CD8-positive, alpha-beta memory T cell (primary cell): ENCODE measurements around the gene GEN1. TPM values are rescaled to one million over a fixed set of nuclear protein-coding genes. Genes with fewer than 3 reads are reported as not detected.
A peak's percentile ranks its signal among the peaks of the same experiment; 100 is the strongest.

Experiments used
- CTCF ChIA-PET: fragments of 350-600 bp; sonication (Branson Sonifier 250); formaldehyde crosslinking; loops from one replicate; lab custom pipeline; 2021; ENCODE audit warnings: antibody characterized with exemption; lab: Charles Lee
- POLR2A ChIA-PET: fragments of 350-600 bp; sonication (Branson Sonifier 250); formaldehyde crosslinking; loops from one replicate; lab custom pipeline; 2021; ENCODE audit warnings: antibody characterized with exemption; lab: Charles Lee
- DNase-seq, 5 donors: peaks; one replicate each; pipeline versions ENCODE4 v3.0.0 to v3.0.0-alpha.2; 2020 to 2022; ENCODE audit warnings: mixed read lengths in 1 of 5
- H3K27ac ChIP-seq: one replicate; pipeline ENCODE4 v1.7.0; 2013; ENCODE audit warnings: low read depth, mild to moderate bottlenecking, low read length, moderate library complexity
- H3K27me3 ChIP-seq: 2 replicates; pipeline ENCODE4 v1.7.0; 2013; ENCODE audit warnings: low read length, mild to moderate bottlenecking; ENCODE audit not compliant: insufficient read depth, poor library complexity, severe bottlenecking
- H3K36me3 ChIP-seq: 2 replicates; pipeline ENCODE4 v1.7.0; 2013; ENCODE audit warnings: mild to moderate bottlenecking, low read length, moderate library complexity; ENCODE audit not compliant: insufficient read depth
- H3K4me1 ChIP-seq: 2 replicates; pipeline ENCODE4 v1.7.0; 2013; ENCODE audit warnings: mild to moderate bottlenecking, low read length, moderate library complexity; ENCODE audit not compliant: insufficient read depth
- H3K4me3 ChIP-seq: 2 replicates; pipeline ENCODE4 v1.7.0; 2013; ENCODE audit warnings: mild to moderate bottlenecking, low read length
- H3K9me3 ChIP-seq: 2 replicates; pipeline ENCODE4 v1.7.0; 2013; ENCODE audit warnings: mild to moderate bottlenecking, low read length
- H3K27ac Mint-ChIP-seq, 8 donors: one replicate each; pipeline ENCODE4 v1.8.0; 2020 to 2021; ENCODE audit warnings: mixed read lengths in 8 of 8, mild to moderate bottlenecking in 6 of 8, inconsistent platforms in 3 of 8, moderate library complexity in 3 of 8
- H3K27me3 Mint-ChIP-seq, 2 donors: one replicate each; pipeline ENCODE4 v1.8.0; 2020 to 2021; ENCODE audit warnings: mixed read lengths in 2 of 2, mild to moderate bottlenecking in 1 of 2, moderate library complexity in 1 of 2
- H3K36me3 Mint-ChIP-seq, 3 donors: one replicate each; pipeline ENCODE4 v1.8.0; 2020 to 2021; ENCODE audit warnings: mixed read lengths in 3 of 3, inconsistent platforms in 1 of 3, mild to moderate bottlenecking in 1 of 3
- H3K4me1 Mint-ChIP-seq, 3 donors: one replicate each; pipeline ENCODE4 v1.8.0; 2020 to 2021; ENCODE audit warnings: mixed read lengths in 3 of 3, inconsistent platforms in 1 of 3, mild to moderate bottlenecking in 1 of 3
- H3K4me3 Mint-ChIP-seq, 7 donors: one replicate each; pipeline ENCODE4 v1.8.0; 2020 to 2021; ENCODE audit warnings: mixed read lengths in 7 of 7, mild to moderate bottlenecking in 6 of 7, moderate library complexity in 4 of 7, inconsistent platforms in 2 of 7
- H3K9me3 Mint-ChIP-seq, 5 donors: one replicate each; pipeline ENCODE4 v1.8.0; 2020 to 2022; ENCODE audit warnings: mixed read lengths in 5 of 5, mild to moderate bottlenecking in 3 of 5, moderate library complexity in 2 of 5, inconsistent platforms in 1 of 5
- polyA plus RNA-seq: library from polyadenylated mRNA; unstranded; fragments of 300-500 nt; fragmentation: Illumina TruSeq; gene quantifications from one replicate; pipeline ENCODE4 v1.2.3, GENCODE V29; 2021
- total RNA-seq, 2 experiments: library from RNA; stranded (reverse); gene quantifications; one replicate each; pipeline ENCODE4 v1.2.3, GENCODE V29; 2021

GEN1 gene, protein sequence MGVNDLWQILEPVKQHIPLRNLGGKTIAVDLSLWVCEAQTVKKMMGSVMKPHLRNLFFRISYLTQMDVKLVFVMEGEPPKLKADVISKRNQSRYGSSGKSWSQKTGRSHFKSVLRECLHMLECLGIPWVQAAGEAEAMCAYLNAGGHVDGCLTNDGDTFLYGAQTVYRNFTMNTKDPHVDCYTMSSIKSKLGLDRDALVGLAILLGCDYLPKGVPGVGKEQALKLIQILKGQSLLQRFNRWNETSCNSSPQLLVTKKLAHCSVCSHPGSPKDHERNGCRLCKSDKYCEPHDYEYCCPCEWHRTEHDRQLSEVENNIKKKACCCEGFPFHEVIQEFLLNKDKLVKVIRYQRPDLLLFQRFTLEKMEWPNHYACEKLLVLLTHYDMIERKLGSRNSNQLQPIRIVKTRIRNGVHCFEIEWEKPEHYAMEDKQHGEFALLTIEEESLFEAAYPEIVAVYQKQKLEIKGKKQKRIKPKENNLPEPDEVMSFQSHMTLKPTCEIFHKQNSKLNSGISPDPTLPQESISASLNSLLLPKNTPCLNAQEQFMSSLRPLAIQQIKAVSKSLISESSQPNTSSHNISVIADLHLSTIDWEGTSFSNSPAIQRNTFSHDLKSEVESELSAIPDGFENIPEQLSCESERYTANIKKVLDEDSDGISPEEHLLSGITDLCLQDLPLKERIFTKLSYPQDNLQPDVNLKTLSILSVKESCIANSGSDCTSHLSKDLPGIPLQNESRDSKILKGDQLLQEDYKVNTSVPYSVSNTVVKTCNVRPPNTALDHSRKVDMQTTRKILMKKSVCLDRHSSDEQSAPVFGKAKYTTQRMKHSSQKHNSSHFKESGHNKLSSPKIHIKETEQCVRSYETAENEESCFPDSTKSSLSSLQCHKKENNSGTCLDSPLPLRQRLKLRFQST
- total RNA-seq, result 10 to 100 TPM; 23.6 to 28.8 TPM
- 0.31 TPM for polyA plus RNA-seq

DNA sequence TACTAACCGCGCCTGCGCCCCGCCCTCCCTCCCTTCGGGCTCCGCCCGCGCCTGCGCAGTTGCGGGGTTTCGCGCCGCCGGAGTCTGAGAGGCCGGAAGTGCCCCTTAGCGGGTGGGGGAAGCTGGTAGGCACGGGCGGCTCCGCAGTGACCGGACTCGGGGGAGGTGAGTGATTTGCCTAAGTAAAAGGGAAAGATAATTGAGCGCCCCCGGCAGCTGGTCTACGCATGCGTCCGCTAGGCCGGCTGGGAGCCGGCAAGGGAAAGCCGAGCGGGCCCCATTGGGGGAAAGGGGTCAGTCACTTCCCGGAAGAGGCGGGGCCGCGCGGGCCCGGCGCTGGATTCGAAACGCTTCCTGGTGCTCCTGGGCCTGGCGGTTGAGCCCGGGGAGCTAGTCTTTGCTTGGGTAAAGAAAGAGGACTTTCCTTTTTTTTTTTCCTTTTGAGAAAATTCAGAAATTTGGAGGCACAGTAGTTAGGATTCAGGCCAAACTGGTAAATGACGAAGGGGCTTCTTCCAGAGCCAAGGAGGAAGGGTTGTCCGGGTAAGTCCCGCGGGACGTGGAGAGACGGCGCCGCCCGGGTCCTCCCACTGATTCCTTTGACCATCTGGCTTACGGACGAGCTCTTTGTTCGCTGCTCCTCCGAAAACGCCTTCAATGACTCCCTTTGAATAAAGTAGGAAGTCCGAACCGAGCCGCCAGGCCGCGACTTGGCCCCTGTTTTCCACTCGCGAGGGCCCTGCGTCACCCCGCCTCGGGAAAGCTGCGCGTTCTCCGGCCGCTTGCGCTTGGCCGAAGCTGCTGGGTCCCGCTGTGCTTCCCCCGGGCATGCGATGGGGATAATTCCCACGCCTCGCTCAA is at the start of gene GEN1, which contains the start of gene SMC6:
Gene GEN1, plus strand, starts transcription at position 336 of the 861 bp plus-strand sequence. CDS start 5,806 bp downstream, outside the sequence.
Gene SMC6, minus strand, starts transcription at position 8 of the 861 bp plus-strand sequence. CDS start 7,864 bp downstream, outside the sequence.
- Mint-ChIP-seq H3K4me3 (peak within 1 kb of the TSS; percentile 86 to 96 (median 94)), H3K27ac (peak within 1 kb of the TSS; percentile 95 to 99 (median 97)), H3K36me3 (peaks cover 0 to 2% (median 0%) of the 10 kb centered on the region in 3 donors), H3K9me3 (no peaks in the 10 kb centered on the region), H3K4me1 (peaks cover 26 to 41% (median 38%) of the 10 kb centered on the region in 3 donors), H3K27me3 (peaks cover 0 to 3% of the 10 kb centered on the region in 2 donors)
- DNase-seq, result peak; percentile 87 to 95 (median 93)
- Histone ChIP-seq H3K27me3 (no peaks in the 10 kb centered on the region), H3K4me1 (peaks cover 12% of the 10 kb centered on the region), H3K27ac (peak within 1 kb of the TSS; percentile 95), H3K36me3 (no peaks in the 10 kb centered on the region), H3K9me3 (no peaks in the 10 kb centered on the region), H3K4me3 (peak within 1 kb of the TSS; percentile 84)
- ChIA-PET POLR2A (interaction anchor here (0.9 kb wide), 1 partner anchor 14 kb away, joined by 3 read pairs; no protein-coding TSS in a partner anchor), CTCF (interaction anchor here (1.3 to 1.5 kb wide), 2 partner anchors 15 to 82 kb away, joined by 3 to 4 read pairs; no protein-coding TSS in a partner anchor)

DNA sequence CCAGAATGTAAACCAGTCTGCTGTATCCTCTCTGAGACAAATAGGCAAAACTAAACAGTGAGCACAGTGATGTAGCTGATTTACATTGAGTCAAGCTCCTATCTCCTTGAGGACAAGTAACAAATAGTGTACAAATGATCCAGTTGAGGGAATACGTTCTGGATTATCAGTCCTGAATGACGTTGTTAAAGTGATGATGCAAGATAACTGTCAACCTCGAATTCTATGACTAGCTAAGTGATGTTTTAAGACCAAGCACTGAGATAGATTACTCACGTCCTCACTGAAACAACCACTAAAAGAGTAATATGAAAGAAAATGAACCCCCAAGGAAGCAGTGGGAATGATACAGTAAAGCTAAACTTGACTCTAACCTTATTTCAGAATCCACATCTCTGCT is 47.1 kb upstream of the GEN1 start:
- POLR2A ChIA-PET, result no interaction called here
- H3K9me3 ChIP-seq, result no peaks in the 10 kb centered on the region
- H3K27ac Mint-ChIP-seq, result no peak overlapping the region

DNA sequence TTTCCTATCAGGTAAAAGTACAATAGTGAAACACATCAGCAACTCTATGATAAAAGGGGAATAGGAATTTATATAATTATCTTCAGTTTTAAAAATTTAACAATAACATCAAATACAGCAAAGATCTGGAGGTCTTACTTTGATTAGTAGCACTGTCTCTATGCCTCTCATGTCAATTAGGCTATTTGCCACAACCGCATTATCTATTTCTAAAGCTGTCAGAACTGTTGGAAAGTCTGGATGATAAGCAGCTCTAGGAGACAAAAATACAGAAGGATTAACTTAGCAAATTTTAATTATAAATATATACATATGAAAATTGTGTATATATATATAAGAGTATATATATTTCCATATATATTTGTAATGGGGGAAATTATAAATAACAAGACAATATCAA is 45.4 kb upstream of the GEN1 start:
- H3K27me3 Mint-ChIP-seq, result no peaks in the 10 kb centered on the region
- H3K36me3 ChIP-seq, result peaks cover 7% of the 10 kb centered on the region

More for the DNA sequence above, 47.1 kb upstream of the GEN1 start:
- Mint-ChIP-seq H3K27me3 (no peaks in the 10 kb centered on the region), H3K9me3 (no peaks in the 10 kb centered on the region), H3K36me3 (peaks cover 0 to 49% (median 9%) of the 10 kb centered on the region in 3 donors), H3K4me1 (no peaks in the 10 kb centered on the region), H3K4me3 (no peak overlapping the region)
- no peak overlapping the region for H3K27ac ChIP-seq
- no peaks in the 10 kb centered on the region for H3K27me3 ChIP-seq
- CTCF ChIA-PET, result no interaction called here
- H3K4me1 ChIP-seq, result no peaks in the 10 kb centered on the region
- no peak for DNase-seq
- peaks cover 10% of the 10 kb centered on the region for H3K36me3 ChIP-seq
- no peak overlapping the region for H3K4me3 ChIP-seq

DNA sequence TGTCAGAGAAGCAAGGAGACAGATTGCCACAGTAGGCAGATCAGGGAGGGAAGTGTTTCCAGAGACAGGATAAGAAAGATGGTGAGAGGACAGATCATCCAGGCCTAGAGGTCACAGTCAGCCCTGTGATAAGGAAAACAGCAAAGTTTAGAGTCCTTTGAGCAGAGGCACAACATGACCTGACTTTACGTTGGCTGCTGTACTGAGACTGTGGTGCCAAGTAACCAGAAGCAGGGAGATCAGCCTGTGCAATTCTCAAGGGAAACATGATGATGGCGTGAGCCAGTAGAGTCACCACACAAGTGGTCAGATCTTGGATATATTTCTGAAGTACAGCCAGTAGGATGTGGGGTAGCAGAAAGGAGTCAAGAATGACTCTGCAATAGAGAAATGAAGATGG is 44.0 kb upstream of the GEN1 start:
- ChIA-PET CTCF (interaction anchor here (1.4 kb wide), 1 partner anchor 10 kb away, joined by 3 read pairs; no protein-coding TSS in a partner anchor), POLR2A (no interaction called here)
- Mint-ChIP-seq H3K27me3 (no peaks in the 10 kb centered on the region), H3K9me3 (no peaks in the 10 kb centered on the region), H3K4me1 (no peaks in the 10 kb centered on the region), H3K36me3 (peaks cover 0 to 55% (median 19%) of the 10 kb centered on the region in 3 donors), H3K4me3 (no peak overlapping the region), H3K27ac (no peak overlapping the region)
- H3K9me3 ChIP-seq, result no peaks in the 10 kb centered on the region
- peaks cover 15% of the 10 kb centered on the region for H3K36me3 ChIP-seq
- H3K4me1 ChIP-seq, result no peaks in the 10 kb centered on the region
- no peak for DNase-seq
- no peaks in the 10 kb centered on the region for H3K27me3 ChIP-seq
- H3K27ac ChIP-seq, result no peak overlapping the region
- H3K4me3 ChIP-seq, result no peak overlapping the region

More for the DNA sequence above, 45.4 kb upstream of the GEN1 start:
- no peak overlapping the region for H3K4me3 Mint-ChIP-seq
- DNase-seq, result no peak
- Histone ChIP-seq H3K9me3 (no peaks in the 10 kb centered on the region), H3K4me1 (no peaks in the 10 kb centered on the region), H3K27ac (no peak overlapping the region), H3K4me3 (no peak overlapping the region), H3K27me3 (no peaks in the 10 kb centered on the region)
- no peaks in the 10 kb centered on the region for H3K4me1 Mint-ChIP-seq
- no peak overlapping the region for H3K27ac Mint-ChIP-seq
- H3K36me3 Mint-ChIP-seq, result peaks cover 0 to 51% (median 17%) of the 10 kb centered on the region in 3 donors
- ChIA-PET CTCF (interaction anchor here (1.4 kb wide), 1 partner anchor 12 kb away, joined by 3 read pairs; no protein-coding TSS in a partner anchor), POLR2A (no interaction called here)
- no peaks in the 10 kb centered on the region for H3K9me3 Mint-ChIP-seq

DNA sequence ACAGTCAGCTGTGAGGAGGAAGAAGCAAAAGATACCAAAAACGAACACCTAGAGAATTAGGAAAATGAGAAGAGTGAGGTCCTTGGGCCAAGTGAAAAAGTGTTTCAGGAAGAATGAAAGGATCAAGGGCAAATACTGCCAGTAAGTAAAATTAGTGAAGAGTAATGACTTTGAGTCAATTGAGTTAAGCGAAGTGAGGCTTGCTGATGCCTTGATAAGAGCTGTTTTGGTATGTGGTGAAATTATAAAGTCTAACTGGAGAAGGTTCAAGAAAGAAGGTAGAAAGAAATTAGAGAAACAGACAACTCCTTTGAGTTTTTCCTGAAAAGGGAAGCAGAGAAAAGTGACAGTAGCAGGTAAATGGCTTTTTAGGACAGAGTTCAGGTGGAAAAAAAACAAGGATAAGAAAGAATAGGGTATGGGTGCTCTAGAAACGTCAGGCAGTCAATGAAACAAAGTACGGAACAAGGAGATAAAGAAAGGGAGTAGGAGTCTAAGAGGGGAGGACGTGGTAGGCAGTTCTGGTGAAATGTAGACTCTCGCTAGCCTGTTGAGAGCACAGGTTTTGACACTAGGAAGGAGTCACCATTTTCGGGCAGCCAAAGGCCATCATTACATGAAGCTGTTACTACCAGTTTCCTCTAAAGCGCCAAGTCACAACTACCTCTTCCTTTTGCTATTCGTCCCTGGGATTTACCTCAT is 43.2 kb upstream of the GEN1 start:
- Histone ChIP-seq H3K36me3 (peaks cover 15% of the 10 kb centered on the region), H3K27ac (no peak overlapping the region), H3K9me3 (no peaks in the 10 kb centered on the region), H3K27me3 (no peaks in the 10 kb centered on the region), H3K4me3 (no peak overlapping the region), H3K4me1 (no peaks in the 10 kb centered on the region)
- Mint-ChIP-seq H3K27me3 (no peaks in the 10 kb centered on the region), H3K9me3 (no peaks in the 10 kb centered on the region), H3K4me3 (no peak overlapping the region), H3K36me3 (peaks cover 0 to 53% (median 19%) of the 10 kb centered on the region in 3 donors), H3K4me1 (no peaks in the 10 kb centered on the region), H3K27ac (no peak overlapping the region)
- no peak for DNase-seq
- POLR2A ChIA-PET, result no interaction called here
- CTCF ChIA-PET, result no interaction called here

DNA sequence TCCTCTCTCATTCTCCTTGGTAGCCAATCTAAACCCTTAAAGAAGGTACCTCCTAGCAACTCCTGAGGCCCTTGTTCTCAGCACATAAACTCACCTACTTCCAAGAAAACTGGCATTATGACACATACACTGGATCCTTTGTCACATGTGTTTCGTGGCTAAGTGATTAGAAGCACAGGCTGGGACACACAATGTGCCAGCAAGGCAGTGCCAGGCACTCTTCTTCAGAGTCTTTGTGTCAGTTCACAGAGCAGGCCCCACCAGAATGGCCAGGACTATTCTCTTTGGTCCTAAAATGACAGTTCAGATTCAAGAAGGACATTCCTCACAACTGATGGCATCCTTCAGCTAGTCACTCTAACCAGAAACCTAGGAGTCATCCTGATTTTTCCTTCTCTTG is 40.6 kb upstream of the GEN1 start:
- Histone ChIP-seq H3K4me1 (no peaks in the 10 kb centered on the region), H3K36me3 (peaks cover 12% of the 10 kb centered on the region), H3K27me3 (no peaks in the 10 kb centered on the region), H3K4me3 (no peak overlapping the region), H3K27ac (no peak overlapping the region), H3K9me3 (no peaks in the 10 kb centered on the region)
- Mint-ChIP-seq H3K4me3 (no peak overlapping the region), H3K4me1 (no peaks in the 10 kb centered on the region), H3K27me3 (no peaks in the 10 kb centered on the region), H3K27ac (peak overlapping the region in 2 of 8 donors; percentile 5 to 26), H3K36me3 (peaks cover 0 to 47% (median 18%) of the 10 kb centered on the region in 3 donors), H3K9me3 (no peaks in the 10 kb centered on the region)
- ChIA-PET POLR2A (no interaction called here), CTCF (no interaction called here)
- no peak for DNase-seq

DNA sequence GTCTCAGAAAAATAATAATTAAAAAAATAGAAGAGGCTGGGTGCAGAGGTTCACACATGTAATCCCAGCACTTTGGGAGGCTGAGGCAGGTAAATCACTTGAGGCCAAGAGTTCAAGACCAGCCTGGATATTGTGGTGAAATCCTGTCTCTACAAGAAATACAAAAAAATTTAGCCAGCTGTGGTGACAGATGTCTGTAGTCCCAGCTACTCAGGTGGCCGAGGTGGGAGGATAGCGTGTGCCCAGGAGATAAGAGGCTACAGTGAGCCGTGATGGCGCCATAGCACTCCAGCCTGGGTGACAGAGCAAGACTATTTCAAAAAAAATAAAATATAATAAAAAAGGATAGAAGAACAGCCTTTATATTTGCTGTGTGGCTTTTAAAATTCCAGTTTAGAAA is 36.3 kb upstream of the GEN1 start:
- Mint-ChIP-seq H3K4me1 (no peaks in the 10 kb centered on the region), H3K36me3 (peaks cover 0 to 62% (median 21%) of the 10 kb centered on the region in 3 donors), H3K27ac (no peak overlapping the region), H3K27me3 (no peaks in the 10 kb centered on the region), H3K9me3 (no peaks in the 10 kb centered on the region), H3K4me3 (no peak overlapping the region)
- H3K36me3 ChIP-seq, result peaks cover 20% of the 10 kb centered on the region
- no peak for DNase-seq
- no peaks in the 10 kb centered on the region for H3K9me3 ChIP-seq
- H3K27ac ChIP-seq, result no peak overlapping the region
- ChIA-PET CTCF (interaction anchor here (1.1 kb wide), 1 partner anchor 13 kb away, joined by 3 read pairs; no protein-coding TSS in a partner anchor), POLR2A (no interaction called here)
- H3K27me3 ChIP-seq, result no peaks in the 10 kb centered on the region
- no peak overlapping the region for H3K4me3 ChIP-seq
- no peaks in the 10 kb centered on the region for H3K4me1 ChIP-seq
